Measurements from ENCODE around the gene ENOX1.

DNA sequence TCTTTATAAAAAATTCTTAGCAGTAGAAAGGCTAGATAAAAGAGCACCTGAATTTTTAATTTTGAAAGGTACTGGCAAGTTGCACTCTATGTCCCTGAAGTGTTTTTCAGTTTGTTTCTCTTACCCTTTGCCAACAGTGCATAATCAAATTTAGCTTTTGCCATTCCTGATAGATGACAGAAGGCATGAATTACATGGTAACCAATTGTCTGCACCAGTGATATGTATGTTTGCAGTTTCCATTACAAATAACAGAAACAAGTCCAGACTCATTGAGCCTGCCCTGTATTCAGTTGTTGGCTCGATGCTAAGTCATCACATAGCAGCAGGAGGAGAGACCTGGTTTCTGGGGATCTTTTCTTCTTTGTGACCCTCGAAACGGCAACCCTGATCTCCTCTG, 453.6 kb downstream of the ENOX1 start:
- TF ChIP-seq, protein P1, sequence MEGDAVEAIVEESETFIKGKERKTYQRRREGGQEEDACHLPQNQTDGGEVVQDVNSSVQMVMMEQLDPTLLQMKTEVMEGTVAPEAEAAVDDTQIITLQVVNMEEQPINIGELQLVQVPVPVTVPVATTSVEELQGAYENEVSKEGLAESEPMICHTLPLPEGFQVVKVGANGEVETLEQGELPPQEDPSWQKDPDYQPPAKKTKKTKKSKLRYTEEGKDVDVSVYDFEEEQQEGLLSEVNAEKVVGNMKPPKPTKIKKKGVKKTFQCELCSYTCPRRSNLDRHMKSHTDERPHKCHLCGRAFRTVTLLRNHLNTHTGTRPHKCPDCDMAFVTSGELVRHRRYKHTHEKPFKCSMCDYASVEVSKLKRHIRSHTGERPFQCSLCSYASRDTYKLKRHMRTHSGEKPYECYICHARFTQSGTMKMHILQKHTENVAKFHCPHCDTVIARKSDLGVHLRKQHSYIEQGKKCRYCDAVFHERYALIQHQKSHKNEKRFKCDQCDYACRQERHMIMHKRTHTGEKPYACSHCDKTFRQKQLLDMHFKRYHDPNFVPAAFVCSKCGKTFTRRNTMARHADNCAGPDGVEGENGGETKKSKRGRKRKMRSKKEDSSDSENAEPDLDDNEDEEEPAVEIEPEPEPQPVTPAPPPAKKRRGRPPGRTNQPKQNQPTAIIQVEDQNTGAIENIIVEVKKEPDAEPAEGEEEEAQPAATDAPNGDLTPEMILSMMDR (CRISPR knock-in tag; IDR thresholded peaks at IDR 0.05): no peak
- TF ChIP-seq ZFP36 (IDR thresholded peaks at IDR 0.05; ENCODE audit: borderline replicate concordance, low read depth, low read length, partially characterized antibody): no peak
- TF ChIP-seq, protein P2, sequence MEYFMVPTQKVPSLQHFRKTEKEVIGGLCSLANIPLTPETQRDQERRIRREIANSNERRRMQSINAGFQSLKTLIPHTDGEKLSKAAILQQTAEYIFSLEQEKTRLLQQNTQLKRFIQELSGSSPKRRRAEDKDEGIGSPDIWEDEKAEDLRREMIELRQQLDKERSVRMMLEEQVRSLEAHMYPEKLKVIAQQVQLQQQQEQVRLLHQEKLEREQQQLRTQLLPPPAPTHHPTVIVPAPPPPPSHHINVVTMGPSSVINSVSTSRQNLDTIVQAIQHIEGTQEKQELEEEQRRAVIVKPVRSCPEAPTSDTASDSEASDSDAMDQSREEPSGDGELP (IDR thresholded peaks at IDR 0.05; ENCODE audit: borderline replicate concordance, low read depth): no peak
- no peak for TF ChIP-seq ZNF335 (CRISPR knock-in tag; IDR thresholded peaks at IDR 0.05)
- TF ChIP-seq, protein P3, sequence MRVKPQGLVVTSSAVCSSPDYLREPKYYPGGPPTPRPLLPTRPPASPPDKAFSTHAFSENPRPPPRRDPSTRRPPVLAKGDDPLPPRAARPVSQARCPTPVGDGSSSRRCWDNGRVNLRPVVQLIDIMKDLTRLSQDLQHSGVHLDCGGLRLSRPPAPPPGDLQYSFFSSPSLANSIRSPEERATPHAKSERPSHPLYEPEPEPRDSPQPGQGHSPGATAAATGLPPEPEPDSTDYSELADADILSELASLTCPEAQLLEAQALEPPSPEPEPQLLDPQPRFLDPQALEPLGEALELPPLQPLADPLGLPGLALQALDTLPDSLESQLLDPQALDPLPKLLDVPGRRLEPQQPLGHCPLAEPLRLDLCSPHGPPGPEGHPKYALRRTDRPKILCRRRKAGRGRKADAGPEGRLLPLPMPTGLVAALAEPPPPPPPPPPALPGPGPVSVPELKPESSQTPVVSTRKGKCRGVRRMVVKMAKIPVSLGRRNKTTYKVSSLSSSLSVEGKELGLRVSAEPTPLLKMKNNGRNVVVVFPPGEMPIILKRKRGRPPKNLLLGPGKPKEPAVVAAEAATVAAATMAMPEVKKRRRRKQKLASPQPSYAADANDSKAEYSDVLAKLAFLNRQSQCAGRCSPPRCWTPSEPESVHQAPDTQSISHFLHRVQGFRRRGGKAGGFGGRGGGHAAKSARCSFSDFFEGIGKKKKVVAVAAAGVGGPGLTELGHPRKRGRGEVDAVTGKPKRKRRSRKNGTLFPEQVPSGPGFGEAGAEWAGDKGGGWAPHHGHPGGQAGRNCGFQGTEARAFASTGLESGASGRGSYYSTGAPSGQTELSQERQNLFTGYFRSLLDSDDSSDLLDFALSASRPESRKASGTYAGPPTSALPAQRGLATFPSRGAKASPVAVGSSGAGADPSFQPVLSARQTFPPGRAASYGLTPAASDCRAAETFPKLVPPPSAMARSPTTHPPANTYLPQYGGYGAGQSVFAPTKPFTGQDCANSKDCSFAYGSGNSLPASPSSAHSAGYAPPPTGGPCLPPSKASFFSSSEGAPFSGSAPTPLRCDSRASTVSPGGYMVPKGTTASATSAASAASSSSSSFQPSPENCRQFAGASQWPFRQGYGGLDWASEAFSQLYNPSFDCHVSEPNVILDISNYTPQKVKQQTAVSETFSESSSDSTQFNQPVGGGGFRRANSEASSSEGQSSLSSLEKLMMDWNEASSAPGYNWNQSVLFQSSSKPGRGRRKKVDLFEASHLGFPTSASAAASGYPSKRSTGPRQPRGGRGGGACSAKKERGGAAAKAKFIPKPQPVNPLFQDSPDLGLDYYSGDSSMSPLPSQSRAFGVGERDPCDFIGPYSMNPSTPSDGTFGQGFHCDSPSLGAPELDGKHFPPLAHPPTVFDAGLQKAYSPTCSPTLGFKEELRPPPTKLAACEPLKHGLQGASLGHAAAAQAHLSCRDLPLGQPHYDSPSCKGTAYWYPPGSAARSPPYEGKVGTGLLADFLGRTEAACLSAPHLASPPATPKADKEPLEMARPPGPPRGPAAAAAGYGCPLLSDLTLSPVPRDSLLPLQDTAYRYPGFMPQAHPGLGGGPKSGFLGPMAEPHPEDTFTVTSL (CRISPR knock-in tag; IDR thresholded peaks at IDR 0.05; ENCODE audit: borderline replicate concordance): no peak
- TF ChIP-seq, protein P4, sequence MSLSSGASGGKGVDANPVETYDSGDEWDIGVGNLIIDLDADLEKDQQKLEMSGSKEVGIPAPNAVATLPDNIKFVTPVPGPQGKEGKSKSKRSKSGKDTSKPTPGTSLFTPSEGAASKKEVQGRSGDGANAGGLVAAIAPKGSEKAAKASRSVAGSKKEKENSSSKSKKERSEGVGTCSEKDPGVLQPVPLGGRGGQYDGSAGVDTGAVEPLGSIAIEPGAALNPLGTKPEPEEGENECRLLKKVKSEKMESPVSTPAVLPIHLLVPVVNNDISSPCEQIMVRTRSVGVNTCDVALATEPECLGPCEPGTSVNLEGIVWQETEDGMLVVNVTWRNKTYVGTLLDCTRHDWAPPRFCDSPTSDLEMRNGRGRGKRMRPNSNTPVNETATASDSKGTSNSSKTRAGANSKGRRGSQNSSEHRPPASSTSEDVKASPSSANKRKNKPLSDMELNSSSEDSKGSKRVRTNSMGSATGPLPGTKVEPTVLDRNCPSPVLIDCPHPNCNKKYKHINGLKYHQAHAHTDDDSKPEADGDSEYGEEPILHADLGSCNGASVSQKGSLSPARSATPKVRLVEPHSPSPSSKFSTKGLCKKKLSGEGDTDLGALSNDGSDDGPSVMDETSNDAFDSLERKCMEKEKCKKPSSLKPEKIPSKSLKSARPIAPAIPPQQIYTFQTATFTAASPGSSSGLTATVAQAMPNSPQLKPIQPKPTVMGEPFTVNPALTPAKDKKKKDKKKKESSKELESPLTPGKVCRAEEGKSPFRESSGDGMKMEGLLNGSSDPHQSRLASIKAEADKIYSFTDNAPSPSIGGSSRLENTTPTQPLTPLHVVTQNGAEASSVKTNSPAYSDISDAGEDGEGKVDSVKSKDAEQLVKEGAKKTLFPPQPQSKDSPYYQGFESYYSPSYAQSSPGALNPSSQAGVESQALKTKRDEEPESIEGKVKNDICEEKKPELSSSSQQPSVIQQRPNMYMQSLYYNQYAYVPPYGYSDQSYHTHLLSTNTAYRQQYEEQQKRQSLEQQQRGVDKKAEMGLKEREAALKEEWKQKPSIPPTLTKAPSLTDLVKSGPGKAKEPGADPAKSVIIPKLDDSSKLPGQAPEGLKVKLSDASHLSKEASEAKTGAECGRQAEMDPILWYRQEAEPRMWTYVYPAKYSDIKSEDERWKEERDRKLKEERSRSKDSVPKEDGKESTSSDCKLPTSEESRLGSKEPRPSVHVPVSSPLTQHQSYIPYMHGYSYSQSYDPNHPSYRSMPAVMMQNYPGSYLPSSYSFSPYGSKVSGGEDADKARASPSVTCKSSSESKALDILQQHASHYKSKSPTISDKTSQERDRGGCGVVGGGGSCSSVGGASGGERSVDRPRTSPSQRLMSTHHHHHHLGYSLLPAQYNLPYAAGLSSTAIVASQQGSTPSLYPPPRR (CRISPR knock-in tag; IDR thresholded peaks at IDR 0.05; ENCODE audit: borderline replicate concordance): no peak
- TF ChIP-seq, protein P5, sequence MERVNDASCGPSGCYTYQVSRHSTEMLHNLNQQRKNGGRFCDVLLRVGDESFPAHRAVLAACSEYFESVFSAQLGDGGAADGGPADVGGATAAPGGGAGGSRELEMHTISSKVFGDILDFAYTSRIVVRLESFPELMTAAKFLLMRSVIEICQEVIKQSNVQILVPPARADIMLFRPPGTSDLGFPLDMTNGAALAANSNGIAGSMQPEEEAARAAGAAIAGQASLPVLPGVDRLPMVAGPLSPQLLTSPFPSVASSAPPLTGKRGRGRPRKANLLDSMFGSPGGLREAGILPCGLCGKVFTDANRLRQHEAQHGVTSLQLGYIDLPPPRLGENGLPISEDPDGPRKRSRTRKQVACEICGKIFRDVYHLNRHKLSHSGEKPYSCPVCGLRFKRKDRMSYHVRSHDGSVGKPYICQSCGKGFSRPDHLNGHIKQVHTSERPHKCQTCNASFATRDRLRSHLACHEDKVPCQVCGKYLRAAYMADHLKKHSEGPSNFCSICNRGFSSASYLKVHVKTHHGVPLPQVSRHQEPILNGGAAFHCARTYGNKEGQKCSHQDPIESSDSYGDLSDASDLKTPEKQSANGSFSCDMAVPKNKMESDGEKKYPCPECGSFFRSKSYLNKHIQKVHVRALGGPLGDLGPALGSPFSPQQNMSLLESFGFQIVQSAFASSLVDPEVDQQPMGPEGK (CRISPR knock-in tag; IDR thresholded peaks at IDR 0.05): no peak
- no peak for TF ChIP-seq JDP2 (CRISPR knock-in tag; IDR thresholded peaks at IDR 0.05; ENCODE audit: borderline replicate concordance)
- TF ChIP-seq, protein P6, sequence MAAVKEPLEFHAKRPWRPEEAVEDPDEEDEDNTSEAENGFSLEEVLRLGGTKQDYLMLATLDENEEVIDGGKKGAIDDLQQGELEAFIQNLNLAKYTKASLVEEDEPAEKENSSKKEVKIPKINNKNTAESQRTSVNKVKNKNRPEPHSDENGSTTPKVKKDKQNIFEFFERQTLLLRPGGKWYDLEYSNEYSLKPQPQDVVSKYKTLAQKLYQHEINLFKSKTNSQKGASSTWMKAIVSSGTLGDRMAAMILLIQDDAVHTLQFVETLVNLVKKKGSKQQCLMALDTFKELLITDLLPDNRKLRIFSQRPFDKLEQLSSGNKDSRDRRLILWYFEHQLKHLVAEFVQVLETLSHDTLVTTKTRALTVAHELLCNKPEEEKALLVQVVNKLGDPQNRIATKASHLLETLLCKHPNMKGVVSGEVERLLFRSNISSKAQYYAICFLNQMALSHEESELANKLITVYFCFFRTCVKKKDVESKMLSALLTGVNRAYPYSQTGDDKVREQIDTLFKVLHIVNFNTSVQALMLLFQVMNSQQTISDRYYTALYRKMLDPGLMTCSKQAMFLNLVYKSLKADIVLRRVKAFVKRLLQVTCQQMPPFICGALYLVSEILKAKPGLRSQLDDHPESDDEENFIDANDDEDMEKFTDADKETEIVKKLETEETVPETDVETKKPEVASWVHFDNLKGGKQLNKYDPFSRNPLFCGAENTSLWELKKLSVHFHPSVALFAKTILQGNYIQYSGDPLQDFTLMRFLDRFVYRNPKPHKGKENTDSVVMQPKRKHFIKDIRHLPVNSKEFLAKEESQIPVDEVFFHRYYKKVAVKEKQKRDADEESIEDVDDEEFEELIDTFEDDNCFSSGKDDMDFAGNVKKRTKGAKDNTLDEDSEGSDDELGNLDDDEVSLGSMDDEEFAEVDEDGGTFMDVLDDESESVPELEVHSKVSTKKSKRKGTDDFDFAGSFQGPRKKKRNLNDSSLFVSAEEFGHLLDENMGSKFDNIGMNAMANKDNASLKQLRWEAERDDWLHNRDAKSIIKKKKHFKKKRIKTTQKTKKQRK (IDR thresholded peaks at IDR 0.05; ENCODE audit: low read length): no peak
- no peak for TF ChIP-seq NFIC (IDR thresholded peaks at IDR 0.05; ENCODE audit: low read length)
- no peak for TF ChIP-seq EP300 (IDR thresholded peaks at IDR 0.05; ENCODE audit: low read depth in 2 of 2, low read length in 2 of 2)
- no peak for TF ChIP-seq EP300 (CRISPR knock-in tag; IDR thresholded peaks at IDR 0.05; ENCODE audit: borderline replicate concordance)
- TF ChIP-seq NCOR1 (IDR thresholded peaks at IDR 0.05; ENCODE audit: borderline replicate concordance, low read length): no peak
- TF ChIP-seq, protein P7, sequence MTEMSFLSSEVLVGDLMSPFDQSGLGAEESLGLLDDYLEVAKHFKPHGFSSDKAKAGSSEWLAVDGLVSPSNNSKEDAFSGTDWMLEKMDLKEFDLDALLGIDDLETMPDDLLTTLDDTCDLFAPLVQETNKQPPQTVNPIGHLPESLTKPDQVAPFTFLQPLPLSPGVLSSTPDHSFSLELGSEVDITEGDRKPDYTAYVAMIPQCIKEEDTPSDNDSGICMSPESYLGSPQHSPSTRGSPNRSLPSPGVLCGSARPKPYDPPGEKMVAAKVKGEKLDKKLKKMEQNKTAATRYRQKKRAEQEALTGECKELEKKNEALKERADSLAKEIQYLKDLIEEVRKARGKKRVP (CRISPR knock-in tag; IDR thresholded peaks at IDR 0.05): no peak
- TF ChIP-seq SMARCC2 (IDR thresholded peaks at IDR 0.05): no peak

Data from HepG2 (cell line).